HCT116 (cell line): ENCODE data around the gene CPTP. TPM values are rescaled to one million over a fixed set of nuclear protein-coding genes. Genes with fewer than 3 reads are reported as not detected.

Source experiments
- ATAC-seq: fragments of 200-7000 bp; cut with Tn5 transposase; 2 replicates; pipeline ENCODE4 v1.9.1; 2020; ENCODE audit warnings: mild to moderate bottlenecking, moderate library complexity
- BruUV-seq: library from RNA; stranded (reverse); fragments of 400-500 nt; replicated peaks from 2 replicates; lab custom pipeline; 2021; lab: Mats Ljungman, UMichigan
- CTCF ChIA-PET: fragments of 300-600 bp; sonication (Branson Sonifier 250); formaldehyde crosslinking; loops from one replicate; lab custom pipeline; 2021; ENCODE audit warnings: antibody characterized with exemption; lab: Charles Lee
- POLR2A ChIA-PET: fragments of 300-600, 350-600 bp; sonication (Branson Sonifier 250); formaldehyde crosslinking; loops from one replicate; lab custom pipeline; 2021; ENCODE audit warnings: antibody characterized with exemption; lab: Charles Lee
- RAD21 ChIA-PET, 2 experiments: fragments of 300-600 bp; sonication (Branson Sonifier 250); formaldehyde crosslinking; loops; one replicate each; lab custom pipeline; 2023; ENCODE audit warnings: low total read pairs in 2 of 2; ENCODE audit not compliant: uncharacterized antibody in 2 of 2, unreplicated experiment in 2 of 2, low non-redundant PET in 1 of 2; lab: Charles Lee
- DNase-seq: peaks from one replicate; pipeline ENCODE4 v3.0.0-alpha.2; 2010; ENCODE audit warnings: low read depth, low spot score
- H2AFZ ChIP-seq: fragments of 200-600 bp; shearing (Covaris generic), sonication (generic); 2 replicates; pipeline ENCODE4 v1.6.1; 2017; ENCODE audit warnings: low read depth, mixed run types, mixed read lengths, antibody characterized with exemption, low read length; ENCODE audit not compliant: poor library complexity, severe bottlenecking
- H3K27ac ChIP-seq: 2 replicates; pipeline ENCODE4 v1.5.1; 2012; ENCODE audit warnings: low read depth, low read length
- H3K27me3 ChIP-seq: fragments of 200-600 bp; sonication (generic); 2 replicates; pipeline ENCODE4 v1.6.1; 2016; ENCODE audit warnings: mixed run types, low read length, mixed read lengths; ENCODE audit not compliant: insufficient read depth
- H3K36me3 ChIP-seq, 2 experiments: fragments of 200-500 bp in 1 of 2; fragments of 200-600 bp in 1 of 2; sonication (Bioruptor generic) in 1 of 2; sonication (generic) in 1 of 2; 2 replicates each; pipeline versions ENCODE4 v1.5.1 to v1.6.1; 2014 to 2016; ENCODE audit warnings: low read length in 2 of 2, inconsistent platforms in 1 of 2, mixed read lengths in 1 of 2, mixed run types in 1 of 2; ENCODE audit not compliant: insufficient read depth in 2 of 2, control insufficient read depth in 1 of 2
- H3K4me1 ChIP-seq, 2 experiments: fragments of 200-600 bp in 1 of 2; sonication (generic) in 1 of 2; 2 replicates each; pipeline versions ENCODE4 v1.5.1 to v1.6.1; 2012 to 2017; ENCODE audit warnings: low read length in 2 of 2, inconsistent platforms in 1 of 2, mild to moderate bottlenecking in 1 of 2, mixed read lengths in 1 of 2, mixed run types in 1 of 2, moderate library complexity in 1 of 2; ENCODE audit not compliant: insufficient read depth in 2 of 2, control insufficient read depth in 1 of 2
- H3K4me2 ChIP-seq: fragments of 200-600 bp; sonication (generic); 2 replicates; pipeline ENCODE4 v1.6.1; 2017; ENCODE audit warnings: mixed run types, low read length, mixed read lengths
- H3K4me3 ChIP-seq, 2 experiments: fragments of 200-600 bp in 1 of 2; sonication (generic) in 1 of 2; replicated peaks in 1 of 2; 2 replicates each; pipeline ENCODE4 v1.5.1; 2011 to 2016; ENCODE audit warnings: low read length in 2 of 2, control low read depth in 1 of 2, low read depth in 1 of 2, mild to moderate bottlenecking in 1 of 2, mixed read lengths in 1 of 2, mixed run types in 1 of 2
- H3K79me2 ChIP-seq: fragments of 200-600 bp; sonication (generic); 2 replicates; pipeline ENCODE4 v1.6.1; 2017; ENCODE audit warnings: mild to moderate bottlenecking, mixed run types, low read length, moderate library complexity, mixed read lengths; ENCODE audit not compliant: insufficient read depth
- H3K9ac ChIP-seq: fragments of 200-600 bp; sonication (generic); 2 replicates; pipeline ENCODE4 v1.6.1; 2016; ENCODE audit warnings: low read length, mixed read lengths
- H3K9me2 ChIP-seq: fragments of 200-600 bp; sonication (generic), shearing (Covaris generic); 2 replicates; pipeline ENCODE4 v1.6.1; 2017; ENCODE audit warnings: mixed run types, mild to moderate bottlenecking, moderate library complexity; ENCODE audit not compliant: insufficient read depth
- H3K9me3 ChIP-seq, 2 experiments: fragments of 200-500 bp in 1 of 2; fragments of 200-600 bp in 1 of 2; sonication (Bioruptor generic) in 1 of 2; sonication (generic) in 1 of 2; 2 replicates each; pipeline ENCODE4 v1.6.1; 2014 to 2017; ENCODE audit warnings: low read length in 2 of 2, mixed read lengths in 2 of 2, inconsistent platforms in 1 of 2, low read depth in 1 of 2, mild to moderate bottlenecking in 1 of 2, mixed run types in 1 of 2, moderate library complexity in 1 of 2; ENCODE audit not compliant: control insufficient read depth in 1 of 2, insufficient read depth in 1 of 2
- H4K20me1 ChIP-seq: fragments of 200-600 bp; sonication (generic), shearing (Covaris generic); 2 replicates; pipeline ENCODE4 v1.6.1; 2017; ENCODE audit warnings: mixed run types, mild to moderate bottlenecking, moderate library complexity; ENCODE audit not compliant: insufficient read depth
- CBX3 ChIP-seq: IDR thresholded peaks from 2 replicates; pipeline ENCODE4 v1.6.1; 2012; ENCODE audit warnings: low read depth
- CEBPB ChIP-seq: IDR thresholded peaks from 2 replicates; pipeline ENCODE4 v1.6.1; 2012; ENCODE audit warnings: low read depth
- EGR1 ChIP-seq: IDR thresholded peaks from 2 replicates; pipeline ENCODE4 v1.6.1; 2012; ENCODE audit warnings: low read depth
- ELF1 ChIP-seq: IDR thresholded peaks from 2 replicates; pipeline ENCODE4 v1.6.1; 2012; ENCODE audit warnings: low read depth, borderline replicate concordance
- EZH2 ChIP-seq: fragments of 200-600 bp; sonication (generic); IDR thresholded peaks from 2 replicates; pipeline ENCODE4 v1.6.1; 2017; ENCODE audit warnings: antibody characterized with exemption, mixed run types
- EZH2phosphoT487 ChIP-seq: fragments of 200-600 bp; IDR thresholded peaks from 2 replicates; pipeline ENCODE4 v1.6.1; 2018; ENCODE audit warnings: antibody characterized with exemption, borderline replicate concordance
- JUND ChIP-seq: IDR thresholded peaks from 2 replicates; pipeline ENCODE4 v1.6.1; 2012
- POLR2A ChIP-seq: IDR thresholded peaks from 2 replicates; pipeline ENCODE4 v1.7.0; 2011; ENCODE audit warnings: borderline replicate concordance; ENCODE audit not compliant: insufficient read depth, insufficient read length; ENCODE audit errors: extremely low read depth
- POLR2AphosphoS5 ChIP-seq: IDR thresholded peaks from 2 replicates; pipeline ENCODE4 v1.6.1; 2011; ENCODE audit warnings: mild to moderate bottlenecking, low read depth, low read length, moderate library complexity
- RAD21 ChIP-seq: IDR thresholded peaks from 2 replicates; pipeline ENCODE4 v1.6.1; 2012; ENCODE audit warnings: low read depth, mild to moderate bottlenecking
- SIN3A ChIP-seq: IDR thresholded peaks from 2 replicates; pipeline ENCODE4 v1.6.1; 2012; ENCODE audit warnings: low read depth
- SP1 ChIP-seq: IDR thresholded peaks from 2 replicates; pipeline ENCODE4 v1.6.1; 2012; ENCODE audit warnings: low read depth
- TCF7L2 ChIP-seq: IDR thresholded peaks from 2 replicates; pipeline ENCODE4 v1.7.0; 2011; ENCODE audit warnings: borderline replicate concordance, inconsistent platforms; ENCODE audit not compliant: insufficient read depth, insufficient read length; ENCODE audit errors: extremely low read depth
- YY1 ChIP-seq: IDR thresholded peaks from 2 replicates; pipeline ENCODE4 v1.6.1; 2011; ENCODE audit warnings: low read length, low read depth, moderate library complexity, mild to moderate bottlenecking; ENCODE audit not compliant: insufficient replicate concordance; ENCODE audit errors: extremely low read depth
- ZBTB33 ChIP-seq: IDR thresholded peaks from 2 replicates; pipeline ENCODE4 v1.6.1; 2011; ENCODE audit warnings: mild to moderate bottlenecking, low read length, moderate library complexity; ENCODE audit not compliant: insufficient replicate concordance; ENCODE audit errors: extremely low read depth
- ZFX ChIP-seq: fragments of 450-650 bp; IDR thresholded peaks from 2 replicates; pipeline ENCODE4 v1.6.1; 2017
- ZNF274 ChIP-seq: fragments of 200-500 bp; sonication (Bioruptor generic); IDR thresholded peaks from 2 replicates; pipeline ENCODE4 v1.6.1; 2014; ENCODE audit warnings: mild to moderate bottlenecking, low read depth, low read length, inconsistent platforms
- intact Hi-C: fragments of 100-400 bp; cut with micrococcal nuclease; formaldehyde crosslinking; loops from 2 replicates; pipeline ENCODE4 v1.10.0; 2022
- total RNA-seq: library from RNA; stranded (reverse); gene quantifications from one replicate; pipeline ENCODE4 v1.2.1, GENCODE V29; 2021; ENCODE audit not compliant: unreplicated experiment
- TF ChIP-seq, protein P1 (sequence below): IDR thresholded peaks from 2 replicates; pipeline ENCODE4 v1.6.1; 2012
- TF ChIP-seq, protein P2 (sequence below), 3 experiments: fragments of 200-600 bp in 1 of 3; sonication (generic) in 1 of 3; IDR thresholded peaks in 2 of 3; conservative IDR thresholded peaks in 1 of 3; 2 replicates each; pipeline ENCODE4 v1.5.1; 2012 to 2017; ENCODE audit warnings: low read depth in 2 of 3, low read length in 2 of 3, antibody characterized with exemption in 1 of 3, borderline replicate concordance in 1 of 3, control low read depth in 1 of 3, mild to moderate bottlenecking in 1 of 3, mixed read lengths in 1 of 3, mixed run types in 1 of 3, moderate library complexity in 1 of 3; ENCODE audit not compliant: insufficient read depth in 1 of 3
- TF ChIP-seq, protein P3 (sequence below): IDR thresholded peaks from 2 replicates; pipeline ENCODE4 v1.6.1; 2012

The CPTP gene
- total RNA-seq, 1 experiment from 2014 or later = 16.3 TPM

GRCh38 chr1:1353389-1354151 lies 29.0 kb downstream of the CPTP start:
- Histone ChIP-seq H3K4me3 (no peak overlapping the region), H3K9ac (0 out of 2 replicates have a peak overlapping the region, but pooled peaks have one; percentile 12), H3K36me3 (no peaks in the 10 kb centered on the region), H3K4me2 (peak overlapping the region; percentile 40), H3K27ac (no peak overlapping the region; the same call in 1 of the 2 replicates), H3K9me2 (no peaks in the 10 kb centered on the region), H3K9me3 (no peaks in the 10 kb centered on the region), H4K20me1 (no peaks in the 10 kb centered on the region), H2AFZ (no peak overlapping the region), H3K79me2 (peaks cover 3% of the 10 kb centered on the region; the same call in 1 of the 2 replicates), H3K4me1 (peaks cover 10 to 43% of the 10 kb centered on the region in 2 experiments), H3K27me3 (no peaks in the 10 kb centered on the region)
- DNase-seq (no peak), ATAC-seq (peak; percentile 24)
- intact Hi-C loops = no loop called here
- BruUV-seq = no TSS peak
- ChIA-PET POLR2A (no interaction called here), RAD21 (no interaction called here), CTCF (no interaction called here)
- no peak for TF ChIP-seq YY1
- no peak for TF ChIP-seq RAD21
- TF ChIP-seq TCF7L2 = no peak
- no peak for TF ChIP-seq ELF1
- no peak for TF ChIP-seq EGR1
- no peak for TF ChIP-seq ZBTB33
- TF ChIP-seq ZNF274 = no peak
- no peak for TF ChIP-seq EZH2
- TF ChIP-seq SIN3A = no peak
- TF ChIP-seq ZFX = no peak; the same call in 1 of the 2 replicates
- no peak for TF ChIP-seq SP1
- TF ChIP-seq POLR2A = no peak
- TF ChIP-seq, protein P1, sequence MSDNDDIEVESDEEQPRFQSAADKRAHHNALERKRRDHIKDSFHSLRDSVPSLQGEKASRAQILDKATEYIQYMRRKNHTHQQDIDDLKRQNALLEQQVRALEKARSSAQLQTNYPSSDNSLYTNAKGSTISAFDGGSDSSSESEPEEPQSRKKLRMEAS = no peak
- TF ChIP-seq, protein P2, sequence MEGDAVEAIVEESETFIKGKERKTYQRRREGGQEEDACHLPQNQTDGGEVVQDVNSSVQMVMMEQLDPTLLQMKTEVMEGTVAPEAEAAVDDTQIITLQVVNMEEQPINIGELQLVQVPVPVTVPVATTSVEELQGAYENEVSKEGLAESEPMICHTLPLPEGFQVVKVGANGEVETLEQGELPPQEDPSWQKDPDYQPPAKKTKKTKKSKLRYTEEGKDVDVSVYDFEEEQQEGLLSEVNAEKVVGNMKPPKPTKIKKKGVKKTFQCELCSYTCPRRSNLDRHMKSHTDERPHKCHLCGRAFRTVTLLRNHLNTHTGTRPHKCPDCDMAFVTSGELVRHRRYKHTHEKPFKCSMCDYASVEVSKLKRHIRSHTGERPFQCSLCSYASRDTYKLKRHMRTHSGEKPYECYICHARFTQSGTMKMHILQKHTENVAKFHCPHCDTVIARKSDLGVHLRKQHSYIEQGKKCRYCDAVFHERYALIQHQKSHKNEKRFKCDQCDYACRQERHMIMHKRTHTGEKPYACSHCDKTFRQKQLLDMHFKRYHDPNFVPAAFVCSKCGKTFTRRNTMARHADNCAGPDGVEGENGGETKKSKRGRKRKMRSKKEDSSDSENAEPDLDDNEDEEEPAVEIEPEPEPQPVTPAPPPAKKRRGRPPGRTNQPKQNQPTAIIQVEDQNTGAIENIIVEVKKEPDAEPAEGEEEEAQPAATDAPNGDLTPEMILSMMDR (IDR thresholded peaks at IDR 0.05 in 2 of 3, conservative IDR thresholded peaks at IDR 0.05 in 1 of 3; ENCODE audit: borderline replicate concordance in 1 of 3, insufficient read depth in 1 of 3, low read depth in 2 of 3, low read length in 2 of 3) = no peak
- TF ChIP-seq, protein P3, sequence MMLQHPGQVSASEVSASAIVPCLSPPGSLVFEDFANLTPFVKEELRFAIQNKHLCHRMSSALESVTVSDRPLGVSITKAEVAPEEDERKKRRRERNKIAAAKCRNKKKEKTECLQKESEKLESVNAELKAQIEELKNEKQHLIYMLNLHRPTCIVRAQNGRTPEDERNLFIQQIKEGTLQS = no peak
- no peak for TF ChIP-seq CEBPB
- TF ChIP-seq JUND = no peak
- no peak for TF ChIP-seq EZH2phosphoT487
- no peak for TF ChIP-seq POLR2AphosphoS5
- TF ChIP-seq CBX3 = no peak
